Measurements from ENCODE around the gene BSN. TPM values are rescaled to one million over a fixed set of nuclear protein-coding genes. Genes with fewer than 3 reads are reported as not detected.

BSN gene
- total RNA-seq, 2 experiments from 2014 or later: 0.09 TPM

DNA sequence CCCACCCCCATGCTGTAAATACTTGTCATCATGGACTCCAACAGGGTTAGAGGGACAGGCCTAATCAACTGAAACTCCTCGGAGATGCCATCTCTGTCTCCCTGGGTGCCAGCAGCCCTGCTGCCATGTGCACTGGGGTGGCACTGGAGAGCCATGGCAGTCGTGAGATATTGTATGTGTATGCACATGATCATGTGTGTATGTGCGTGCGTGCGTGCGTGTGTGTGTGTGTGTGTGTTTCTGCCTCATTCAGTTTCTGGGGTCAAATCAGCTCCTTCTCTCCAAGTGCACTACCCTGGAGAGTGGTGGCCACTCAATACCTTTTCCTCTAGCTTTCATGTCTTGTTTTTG lies 116.6 kb downstream of the BSN start:
- no peak overlapping the region for H3K4me3 Mint-ChIP-seq
- H3K36me3 Mint-ChIP-seq (ENCODE audit: low read depth): peaks cover 8% of the 10 kb centered on the region
- H3K27me3 Mint-ChIP-seq: no peaks in the 10 kb centered on the region
- no peak for ATAC-seq
- TF ChIP-seq CTCF (IDR thresholded peaks at IDR 0.05): no peak
- H3K9me3 Mint-ChIP-seq: no peaks in the 10 kb centered on the region
- no peak for DNase-seq
- CTCF ChIA-PET: interaction anchor here (0.7 to 3.3 kb wide), 24 partner anchors 11 to 419 kb away, joined by 3 to 185 read pairs (median 4); partner anchors contain the start of gene DAG1
- POLR2A ChIA-PET: interaction anchor here (1.2 to 4.6 kb wide), 2 partner anchors 11 to 131 kb away, joined by 5 to 37 read pairs; no protein-coding TSS in a partner anchor
- H3K27ac Mint-ChIP-seq: no peak overlapping the region
- intact Hi-C loops (cut with micrococcal nuclease): loop anchor here (1.0 kb wide), 1 partner anchor 131 kb away; no protein-coding TSS in a partner anchor
- H3K4me1 Mint-ChIP-seq (ENCODE audit: low read depth): peaks cover 26% of the 10 kb centered on the region

GRCh38 chr3:49671291-49672288 lies 117.3 kb downstream of the BSN start:
- H3K36me3 Mint-ChIP-seq (ENCODE audit: low read depth): peaks cover 11% of the 10 kb centered on the region
- ATAC-seq: peak; percentile 5
- H3K27me3 Mint-ChIP-seq: no peaks in the 10 kb centered on the region
- H3K27ac Mint-ChIP-seq: peak overlapping the region; percentile 41
- H3K9me3 Mint-ChIP-seq: no peaks in the 10 kb centered on the region
- ChIA-PET POLR2A (interaction anchor here (0.9 to 4.6 kb wide), 5 partner anchors 11 to 201 kb away, joined by 3 to 37 read pairs (median 4); no protein-coding TSS in a partner anchor), CTCF (interaction anchor here (0.7 to 3.3 kb wide), 36 partner anchors 11 to 523 kb away, joined by 3 to 185 read pairs (median 4); partner anchors contain the start of genes BSN, DAG1 and INKA1)
- H3K4me1 Mint-ChIP-seq (ENCODE audit: low read depth): peaks cover 30% of the 10 kb centered on the region
- intact Hi-C loops (cut with micrococcal nuclease): loop anchor here (1.0 kb wide), 1 partner anchor 131 kb away; no protein-coding TSS in a partner anchor
- TF ChIP-seq CTCF (IDR thresholded peaks at IDR 0.05): peak; percentile 87
- H3K4me3 Mint-ChIP-seq: peak overlapping the region; percentile 95
- peak; percentile 85 for DNase-seq

DNA sequence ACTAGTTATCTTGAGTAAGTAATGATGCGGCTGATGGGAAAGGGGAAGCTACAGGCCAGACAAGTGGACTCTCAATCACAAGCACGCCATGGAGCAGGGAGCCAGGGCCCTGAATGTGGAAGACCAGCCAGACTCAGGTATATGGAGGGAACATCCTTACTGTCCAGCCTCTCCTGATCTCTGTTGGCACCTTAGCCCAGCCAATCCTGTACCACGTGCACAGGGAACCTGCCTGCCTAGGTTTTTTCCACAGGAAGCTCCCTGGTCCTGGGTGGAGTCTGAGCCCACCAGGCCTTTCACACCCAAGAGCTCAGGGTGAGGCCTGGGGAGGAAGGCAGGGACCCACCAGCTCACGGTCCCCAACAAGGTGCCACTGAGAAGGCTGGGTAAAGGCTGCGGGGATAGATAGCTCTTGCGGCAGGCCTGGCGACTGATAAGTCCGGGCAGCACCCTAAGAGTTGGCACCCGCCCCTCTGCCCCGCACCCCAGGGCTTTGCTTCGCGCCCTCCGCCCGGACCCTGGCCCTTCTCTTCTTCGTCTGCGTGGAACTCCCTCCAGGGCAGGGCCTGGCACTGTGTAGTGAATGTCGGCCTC lies 118.9 kb downstream of the BSN start:
- Mint-ChIP-seq H3K9me3 (no peaks in the 10 kb centered on the region), H3K27me3 (no peaks in the 10 kb centered on the region), H3K27ac (peak overlapping the region; percentile 98), H3K36me3 (ENCODE audit: low read depth) (peaks cover 20% of the 10 kb centered on the region), H3K4me3 (peak overlapping the region; percentile 95), H3K4me1 (ENCODE audit: low read depth) (peaks cover 34% of the 10 kb centered on the region)
- intact Hi-C loops (cut with micrococcal nuclease): no loop called here
- no peak for TF ChIP-seq CTCF (IDR thresholded peaks at IDR 0.05)
- ChIA-PET CTCF (interaction anchor here (0.8 to 3.3 kb wide), 6 partner anchors 82 to 166 kb away, joined by 3 to 185 read pairs (median 4); no protein-coding TSS in a partner anchor), POLR2A (interaction anchor here (0.7 to 4.6 kb wide), 6 partner anchors 9 to 134 kb away, joined by 3 to 37 read pairs (median 4); partner anchors contain the start of gene GMPPB)
- ATAC-seq: peak; percentile 0
- no peak for DNase-seq

DNA sequence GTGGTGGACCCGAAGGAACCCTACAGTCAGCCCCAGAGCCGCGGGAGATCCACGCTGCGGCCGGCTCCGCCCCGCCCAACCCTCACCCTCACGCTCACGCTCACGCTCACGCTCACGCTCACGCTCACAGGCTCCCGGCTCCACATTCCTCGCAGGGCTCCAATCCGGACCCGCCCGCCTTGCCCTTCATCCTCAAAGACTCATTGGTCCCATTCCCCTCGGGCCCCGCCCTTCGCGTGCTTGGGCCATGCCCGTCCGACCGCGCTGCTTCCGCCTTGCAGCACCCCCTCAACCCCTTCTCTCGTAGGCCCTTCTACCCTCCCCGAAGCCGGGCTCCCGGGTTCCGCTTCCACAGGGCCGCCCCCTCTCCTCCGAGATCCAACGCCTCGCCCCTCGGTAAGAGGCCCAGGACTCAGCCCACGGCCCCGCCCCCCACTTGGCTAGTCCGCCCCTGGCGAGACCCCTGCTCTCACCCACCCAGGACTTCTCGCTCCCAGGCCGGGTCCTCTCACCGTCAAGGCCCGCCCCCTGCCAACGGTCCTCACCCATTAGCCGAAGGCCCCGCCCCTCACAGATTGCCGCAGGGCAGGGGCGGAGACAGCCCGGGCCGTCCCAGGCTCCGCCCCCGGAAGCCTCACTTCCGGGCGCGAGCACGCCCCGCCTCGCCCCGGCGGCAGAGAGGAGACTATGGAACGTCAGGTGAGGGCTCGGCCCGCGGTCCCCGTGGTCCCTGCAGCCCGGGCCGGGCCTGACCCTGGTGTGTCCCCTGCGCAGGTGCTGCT lies 119.6 kb downstream of the BSN start, which contains the start of gene APEH:
Gene APEH (plus strand): TSS at position 637 of the 782 bp plus-strand sequence. CDS start 51 bp downstream, at position 688.
- intact Hi-C loops (cut with micrococcal nuclease): no loop called here
- POLR2A ChIA-PET: interaction anchor here (0.8 to 4.6 kb wide), 5 partner anchors 8 to 134 kb away, joined by 3 to 37 read pairs (median 3); partner anchors contain the start of gene GMPPB
- Mint-ChIP-seq H3K27me3 (no peaks in the 10 kb centered on the region), H3K4me3 (peak within 1 kb of the TSS; percentile 95), H3K36me3 (ENCODE audit: low read depth) (peaks cover 22% of the 10 kb centered on the region), H3K27ac (peak within 1 kb of the TSS; percentile 98), H3K4me1 (ENCODE audit: low read depth) (peaks cover 36% of the 10 kb centered on the region), H3K9me3 (no peaks in the 10 kb centered on the region)
- no peak for TF ChIP-seq CTCF (IDR thresholded peaks at IDR 0.05)
- CTCF ChIA-PET: interaction anchor here (1.1 to 3.3 kb wide), 4 partner anchors 107 to 165 kb away, joined by 3 to 185 read pairs (median 6); no protein-coding TSS in a partner anchor
- peak; percentile 99 for DNase-seq
- peak; percentile 88 for ATAC-seq

All from activated CD8-positive, alpha-beta T cell treated with anti-CD3 and anti-CD28 coated beads for 36 hours (primary cell).